Neural progenitor cell (in vitro differentiated cells): ENCODE data around the gene WDR72. TPM values are rescaled to one million over a fixed set of nuclear protein-coding genes. Genes with fewer than 3 reads are reported as not detected.

Experiments used
- DNase-seq: peaks from one replicate; pipeline ENCODE4 v3.0.0-alpha.2; 2016; ENCODE audit warnings: low spot score
- H2AFZ ChIP-seq: fragments of 200-600 bp; sonication (generic); replicated peaks from 2 replicates; pipeline ENCODE4 v1.6.1; 2016; ENCODE audit warnings: antibody characterized with exemption
- H3F3A ChIP-seq: fragments of 200-600 bp; sonication (generic); 2 replicates; pipeline ENCODE4 v1.6.1; 2016; ENCODE audit warnings: antibody characterized with exemption, low read depth
- H3K27ac ChIP-seq: fragments of 200-600 bp; sonication (generic); 2 replicates; pipeline ENCODE4 v1.5.1; 2016; ENCODE audit warnings: mild to moderate bottlenecking
- H3K27me3 ChIP-seq: fragments of 200-600 bp; sonication (generic); 2 replicates; pipeline ENCODE4 v1.6.1; 2016; ENCODE audit warnings: mild to moderate bottlenecking, moderate library complexity
- H3K36me3 ChIP-seq: fragments of 200-600 bp; sonication (generic); 2 replicates; pipeline ENCODE4 v1.5.1; 2016
- H3K4me1 ChIP-seq: fragments of 200-600 bp; sonication (generic); 2 replicates; pipeline ENCODE4 v1.6.1; 2016; ENCODE audit warnings: mixed run types
- H3K4me2 ChIP-seq: fragments of 200-600 bp; sonication (generic); 2 replicates; pipeline ENCODE4 v1.6.1; 2016
- H3K4me3 ChIP-seq: fragments of 200-600 bp; sonication (generic); 2 replicates; pipeline ENCODE4 v1.5.1; 2016
- H3K79me2 ChIP-seq: fragments of 200-600 bp; sonication (generic); 2 replicates; pipeline ENCODE4 v1.6.1; 2016; ENCODE audit warnings: low read depth
- H3K9ac ChIP-seq: fragments of 200-600 bp; sonication (generic); 2 replicates; pipeline ENCODE4 v1.6.1; 2016
- H3K9me3 ChIP-seq: fragments of 200-600 bp; sonication (generic); 2 replicates; pipeline ENCODE4 v1.5.1; 2016; ENCODE audit warnings: low read depth
- H4K20me1 ChIP-seq: fragments of 200-600 bp; sonication (generic); 2 replicates; pipeline ENCODE4 v1.6.1; 2016; ENCODE audit warnings: low read depth
- H3K27ac Mint-ChIP-seq: 3 replicates; pipeline ENCODE4 v1.8.0; 2021; ENCODE audit warnings: mixed read lengths
- H3K27me3 Mint-ChIP-seq: 2 replicates; pipeline ENCODE4 v1.8.0; 2022; ENCODE audit warnings: low read depth, mild to moderate bottlenecking, inconsistent platforms, moderate library complexity, mixed read lengths; ENCODE audit not compliant: insufficient read depth
- H3K36me3 Mint-ChIP-seq: 3 replicates; pipeline ENCODE4 v1.8.0; 2021; ENCODE audit warnings: mixed read lengths
- H3K4me1 Mint-ChIP-seq: 3 replicates; pipeline ENCODE4 v1.8.0; 2021; ENCODE audit warnings: mixed read lengths
- H3K4me3 Mint-ChIP-seq: 3 replicates; pipeline ENCODE4 v1.8.0; 2021; ENCODE audit warnings: mild to moderate bottlenecking, moderate library complexity, mixed read lengths
- H3K9me3 Mint-ChIP-seq: 3 replicates; pipeline ENCODE4 v1.8.0; 2020; ENCODE audit warnings: mixed read lengths
- CTCF ChIP-seq: fragments of 200-600 bp; sonication (generic); IDR thresholded peaks from 2 replicates; pipeline ENCODE4 v1.5.1; 2017; ENCODE audit warnings: antibody characterized with exemption, mild to moderate bottlenecking
- EZH2 ChIP-seq: fragments of 200-600 bp; sonication (generic); IDR thresholded peaks from 2 replicates; pipeline ENCODE4 v1.6.1; 2017; ENCODE audit warnings: antibody characterized with exemption, mild to moderate bottlenecking, moderate library complexity
- EZH2phosphoT487 ChIP-seq: fragments of 200-600 bp; sonication (generic); IDR thresholded peaks from 2 replicates; pipeline ENCODE4 v1.6.1; 2017; ENCODE audit warnings: antibody characterized with exemption
- total RNA-seq: library from RNA; depleted of rRNA; stranded (reverse); fragments of >200 nt; gene quantifications from 2 replicates; pipeline ENCODE4 v1.2.3, GENCODE V29; 2015; ENCODE audit warnings: low replicate concordance

WDR72 gene
- total RNA-seq, 1 donor from 2014 or later = 4.6 TPM

DNA sequence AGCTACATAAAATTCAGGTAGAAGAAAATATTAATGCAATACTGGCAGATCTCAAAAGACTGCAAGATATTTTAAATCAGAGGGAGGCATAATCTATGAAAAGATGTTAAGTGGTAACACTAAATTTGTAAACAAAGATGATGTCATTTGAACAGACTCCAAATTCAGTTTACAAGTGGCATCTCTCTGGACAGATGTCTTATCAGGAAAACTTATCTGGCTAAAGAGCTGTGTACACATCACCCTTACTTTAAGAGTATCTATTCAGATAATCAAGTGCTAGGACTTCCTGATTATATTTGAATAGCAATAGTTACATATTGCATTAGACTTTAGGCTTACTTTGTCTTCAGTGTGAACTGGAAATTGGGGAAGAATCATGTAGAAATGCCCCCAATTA, 231.5 kb downstream of the WDR72 start:
- no peak overlapping the region for H2AFZ ChIP-seq
- H3K9me3 Mint-ChIP-seq = peaks cover 5% of the 10 kb centered on the region
- H3K4me1 ChIP-seq = no peaks in the 10 kb centered on the region
- peaks cover 2% of the 10 kb centered on the region for H3K27me3 Mint-ChIP-seq
- no peaks in the 10 kb centered on the region for H3K27me3 ChIP-seq
- no peaks in the 10 kb centered on the region for H3K79me2 ChIP-seq
- no peak overlapping the region for H3K27ac Mint-ChIP-seq
- H3K36me3 ChIP-seq = no peaks in the 10 kb centered on the region
- H3K27ac ChIP-seq = no peak overlapping the region
- peaks cover 2% of the 10 kb centered on the region for H3K36me3 Mint-ChIP-seq
- DNase-seq = no peak
- H3K4me3 Mint-ChIP-seq = no peak overlapping the region
- TF ChIP-seq EZH2phosphoT487 = no peak
- TF ChIP-seq CTCF = no peak
- no peak for TF ChIP-seq EZH2
- H3K4me3 ChIP-seq = no peak overlapping the region
- H3K9ac ChIP-seq = no peak overlapping the region
- H3K9me3 ChIP-seq = no peaks in the 10 kb centered on the region
- peaks cover 12% of the 10 kb centered on the region for H3K4me1 Mint-ChIP-seq
- H3F3A ChIP-seq = no peaks in the 10 kb centered on the region
- H3K4me2 ChIP-seq = no peak overlapping the region
- H4K20me1 ChIP-seq = no peaks in the 10 kb centered on the region

- Histone ChIP-seq H3F3A (no peaks in the 10 kb centered on the region), H3K9ac (no peak overlapping the region), H3K9me3 (no peaks in the 10 kb centered on the region), H3K79me2 (no peaks in the 10 kb centered on the region), H3K4me3 (no peak overlapping the region), H3K4me1 (peaks cover 17% of the 10 kb centered on the region), H3K27me3 (no peaks in the 10 kb centered on the region), H2AFZ (no peak overlapping the region), H4K20me1 (no peaks in the 10 kb centered on the region), H3K36me3 (no peaks in the 10 kb centered on the region), H3K4me2 (no peak overlapping the region), H3K27ac (no peak overlapping the region)
- H3K27me3 Mint-ChIP-seq = peaks cover 2% of the 10 kb centered on the region
- DNase-seq = no peak
- peaks cover 2% of the 10 kb centered on the region for H3K36me3 Mint-ChIP-seq
- H3K9me3 Mint-ChIP-seq = peaks cover 5% of the 10 kb centered on the region
- TF ChIP-seq EZH2 = no peak
- no peak for TF ChIP-seq EZH2phosphoT487
- no peak for TF ChIP-seq CTCF
- H3K4me3 Mint-ChIP-seq = no peak overlapping the region
- H3K4me1 Mint-ChIP-seq = peaks cover 10% of the 10 kb centered on the region
- H3K27ac Mint-ChIP-seq = peak overlapping the region; percentile 5
Observed at GRCh38 chr15:53525894-53526293, 233.6 kb downstream of the WDR72 start.

DNA sequence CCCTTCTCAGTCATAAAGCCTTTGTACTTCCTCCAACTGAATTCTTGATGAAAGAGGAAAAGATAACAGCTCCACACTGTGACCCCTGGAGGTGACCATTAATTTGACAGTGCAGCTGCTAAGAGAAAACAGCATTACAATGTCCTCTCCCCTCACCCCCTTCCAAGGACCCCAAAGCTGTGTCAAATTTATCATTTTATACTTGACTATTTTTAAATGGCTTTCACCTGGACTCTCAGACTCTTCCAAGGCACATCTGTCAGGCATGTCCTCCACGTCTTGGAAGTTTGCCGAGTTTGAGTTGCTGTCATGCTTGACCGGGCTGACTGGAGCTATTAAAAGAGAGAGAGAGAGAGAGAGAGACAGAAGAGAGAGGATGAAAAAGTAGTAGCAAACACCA, 236.5 kb downstream of the WDR72 start:
- H3K4me1 Mint-ChIP-seq = peaks cover 11% of the 10 kb centered on the region
- Histone ChIP-seq H3K4me3 (no peak overlapping the region), H3K9ac (no peak overlapping the region), H3K27me3 (no peaks in the 10 kb centered on the region), H3K9me3 (no peaks in the 10 kb centered on the region), H3K4me2 (no peak overlapping the region), H4K20me1 (no peaks in the 10 kb centered on the region), H3K79me2 (no peaks in the 10 kb centered on the region), H3K4me1 (peaks cover 17% of the 10 kb centered on the region), H3F3A (no peaks in the 10 kb centered on the region), H2AFZ (no peak overlapping the region), H3K36me3 (no peaks in the 10 kb centered on the region), H3K27ac (no peak overlapping the region)
- H3K9me3 Mint-ChIP-seq = peaks cover 5% of the 10 kb centered on the region
- peak; percentile 37 for TF ChIP-seq CTCF
- no peak for TF ChIP-seq EZH2phosphoT487
- no peak for TF ChIP-seq EZH2
- no peak overlapping the region for H3K4me3 Mint-ChIP-seq
- H3K27ac Mint-ChIP-seq = no peak overlapping the region
- H3K36me3 Mint-ChIP-seq = peaks cover 2% of the 10 kb centered on the region
- peaks cover 2% of the 10 kb centered on the region for H3K27me3 Mint-ChIP-seq
- peak; percentile 22 for DNase-seq
